Hematopoietic multipotent progenitor cell treated with erythropoietin and hydrocortisone succinate and interleukin-3 and kit ligand, for 6 days (in vitro differentiated cells): ENCODE data around the gene PLCB3.
A peak's percentile ranks its signal among the peaks of the same experiment; 100 is the strongest.
"Not testable (repeated sequence)": the region's sequence is repeated elsewhere in the genome, so short reads cannot be mapped to it uniquely, and the experiment has no call there.

Experiments used
- DNase-seq: peaks from one replicate; pipeline ENCODE4 v3.0.0-alpha.2; 2015

The PLCB3 gene

GRCh38 chr11:64237484-64237951 is 13.8 kb upstream of the PLCB3 start:
- no peak for DNase-seq

- no peak for DNase-seq
Observed at GRCh38 chr11:64238076-64238475, 13.3 kb upstream of the PLCB3 start.

GRCh38 chr11:64238999-64239398 is 12.3 kb upstream of the PLCB3 start:
- DNase-seq: no peak

GRCh38 chr11:64239662-64240434 is 11.5 kb upstream of the PLCB3 start:
- DNase-seq: no peak

- DNase-seq: peak; percentile 98
Observed at GRCh38 chr11:64240435-64241240, 10.7 kb upstream of the PLCB3 start, which contains the start of gene FKBP2. Gene FKBP2 (plus strand): TSS chr11:64241095. CDS start chr11:64242388, 1,293 bp downstream.

GRCh38 chr11:64241241-64241490 is 10.2 kb upstream of the PLCB3 start:
- no peak for DNase-seq

GRCh38 chr11:64241491-64242374 is 9.6 kb upstream of the PLCB3 start:
- DNase-seq: peak; percentile 99

- DNase-seq: no peak
Observed at GRCh38 chr11:64243236-64243854, 8.0 kb upstream of the PLCB3 start.

GRCh38 chr11:64244107-64244506 is 7.2 kb upstream of the PLCB3 start:
- DNase-seq: no peak

- DNase-seq: peak; percentile 38
Observed at GRCh38 chr11:64244966-64245365, 6.4 kb upstream of the PLCB3 start.

- peak; percentile 57 for DNase-seq
Observed at GRCh38 chr11:64245401-64245796, 5.9 kb upstream of the PLCB3 start.

GRCh38 chr11:64245797-64246620 is 5.3 kb upstream of the PLCB3 start:
- peak; percentile 87 for DNase-seq

GRCh38 chr11:64246621-64246870 is 4.8 kb upstream of the PLCB3 start:
- not testable (repeated sequence) for DNase-seq

- DNase-seq: peak; percentile 94
Observed at GRCh38 chr11:64246871-64247728, 4.2 kb upstream of the PLCB3 start, which contains the start of gene PPP1R14B. Gene PPP1R14B (minus strand): TSS chr11:64246943. CDS start chr11:64246673, 270 bp downstream.

GRCh38 chr11:64247729-64248531 is 3.4 kb upstream of the PLCB3 start:
- DNase-seq: no peak

GRCh38 chr11:64248578-64248977 is 2.8 kb upstream of the PLCB3 start:
- no peak for DNase-seq

- no peak for DNase-seq
Observed at GRCh38 chr11:64249038-64249437, 2.3 kb upstream of the PLCB3 start.

GRCh38 chr11:64249563-64250414 is 1.5 kb upstream of the PLCB3 start:
- no peak for DNase-seq

GRCh38 chr11:64250415-64251015 is 815 bp upstream of the PLCB3 start:
- no peak for DNase-seq
